HG03175 (cell line): ENCODE measurements around the gene KIRREL3.

Experiments used
- ATAC-seq: cut with Tn5 transposase; IDR thresholded peaks from one replicate; pipeline ENCODE4 v1.9.1; 2021; ENCODE audit warnings: mild to moderate bottlenecking, moderate library complexity; ENCODE audit not compliant: unreplicated experiment

Gene KIRREL3

GRCh38 chr11:126917531-126918204 is 82.9 kb downstream of the KIRREL3 start:
- ATAC-seq = peak; percentile 92

- ATAC-seq = no peak
Measured at GRCh38 chr11:126915430-126915829, 85.1 kb downstream of the KIRREL3 start.

GRCh38 chr11:126914941-126915340 is 85.6 kb downstream of the KIRREL3 start:
- ATAC-seq = no peak

GRCh38 chr11:126914166-126914565 is 86.4 kb downstream of the KIRREL3 start:
- no peak for ATAC-seq

GRCh38 chr11:126904520-126904919 is 96.0 kb downstream of the KIRREL3 start:
- no peak for ATAC-seq

- no peak for ATAC-seq
Measured at GRCh38 chr11:126901783-126902182, 98.8 kb downstream of the KIRREL3 start.

GRCh38 chr11:126899961-126900748 is 100.4 kb downstream of the KIRREL3 start:
- no peak for ATAC-seq

- ATAC-seq = no peak
Measured at GRCh38 chr11:126898802-126899201, 101.8 kb downstream of the KIRREL3 start.

GRCh38 chr11:126897430-126897829 is 103.1 kb downstream of the KIRREL3 start:
- no peak for ATAC-seq

- ATAC-seq = no peak
Measured at GRCh38 chr11:126896025-126896424, 104.5 kb downstream of the KIRREL3 start.

GRCh38 chr11:126893796-126894195 is 106.8 kb downstream of the KIRREL3 start:
- no peak for ATAC-seq

GRCh38 chr11:126892756-126893155 is 107.8 kb downstream of the KIRREL3 start:
- ATAC-seq = no peak

- no peak for ATAC-seq
Measured at GRCh38 chr11:126891556-126892217, 108.9 kb downstream of the KIRREL3 start.

GRCh38 chr11:126890561-126890960 is 110.0 kb downstream of the KIRREL3 start:
- ATAC-seq = no peak

- no peak for ATAC-seq
Measured at GRCh38 chr11:126888115-126888712, 112.4 kb downstream of the KIRREL3 start.

GRCh38 chr11:126886636-126887035 is 113.9 kb downstream of the KIRREL3 start:
- ATAC-seq = no peak

GRCh38 chr11:126886085-126886484 is 114.5 kb downstream of the KIRREL3 start:
- no peak for ATAC-seq

GRCh38 chr11:126884594-126884993 is 116.0 kb downstream of the KIRREL3 start:
- no peak for ATAC-seq

- no peak for ATAC-seq
Measured at GRCh38 chr11:126884192-126884591, 116.4 kb downstream of the KIRREL3 start.

GRCh38 chr11:126880872-126881271 is 119.7 kb downstream of the KIRREL3 start:
- ATAC-seq = no peak

- ATAC-seq = no peak
Measured at GRCh38 chr11:126879516-126879915, 121.1 kb downstream of the KIRREL3 start.
